Hippocampal formation (tissue), 2 donors: ENCODE measurements around the gene SLC8A3.

ENCODE experiments used
- DNase-seq, 2 donors: peaks; one replicate each; lab custom pipeline; 2025; lab: John Stamatoyannopoulos, UW

The SLC8A3 gene

DNA sequence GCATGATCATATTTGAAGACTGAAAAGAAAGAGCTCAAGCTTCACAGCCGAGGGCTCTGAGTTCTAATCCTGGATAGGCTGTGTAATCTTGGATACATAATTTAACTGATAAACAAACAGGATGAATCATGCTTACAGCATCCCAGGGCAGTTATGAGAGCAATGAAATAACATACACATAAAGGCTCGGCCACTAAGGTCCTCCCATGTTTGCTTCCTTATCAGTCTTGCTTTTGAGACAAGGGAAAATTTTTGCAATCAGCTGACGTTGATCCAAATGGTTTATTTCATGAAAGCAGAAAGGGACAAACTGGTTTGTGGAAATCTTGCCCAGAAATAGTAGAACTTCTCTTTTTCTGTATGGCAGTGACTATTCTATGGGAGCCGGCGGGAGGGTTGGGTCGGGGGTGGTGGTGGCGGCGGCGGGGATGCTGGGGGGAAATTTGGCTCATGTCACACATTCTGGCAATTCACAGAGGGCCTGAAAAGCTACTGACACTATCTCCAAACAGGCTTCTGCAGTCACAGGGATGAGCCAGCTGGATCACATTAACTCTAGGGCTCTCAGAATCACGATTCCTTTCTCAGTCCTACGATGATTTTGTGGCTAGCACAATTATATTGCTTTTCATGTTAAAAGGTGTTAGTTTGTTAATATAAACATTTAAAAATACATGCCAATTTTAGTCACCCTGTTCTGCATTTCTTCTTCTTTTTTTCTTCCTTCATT, 124.5 kb downstream of the SLC8A3 start:
- DNase-seq, result no peak

DNA sequence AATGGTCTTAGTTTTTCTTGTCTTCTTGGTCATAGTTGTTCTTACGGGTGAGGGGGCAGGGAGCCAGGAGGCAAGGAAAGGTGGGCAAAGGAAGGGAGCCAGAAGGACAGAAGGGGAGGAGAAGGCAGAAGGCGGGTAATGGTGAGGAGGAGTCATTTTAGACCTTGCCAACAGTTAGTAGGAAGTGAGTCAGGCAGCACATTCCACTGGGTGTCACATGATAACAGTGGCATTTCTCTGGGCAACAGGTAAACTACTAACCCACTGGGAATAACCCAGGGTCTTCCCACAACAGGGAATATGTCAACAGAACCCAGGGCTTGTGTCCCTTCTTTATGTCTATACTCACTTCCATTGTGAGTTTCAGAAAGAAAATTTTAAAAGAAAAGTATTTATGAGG, 127.6 kb downstream of the SLC8A3 start:
- no peak for DNase-seq

DNA sequence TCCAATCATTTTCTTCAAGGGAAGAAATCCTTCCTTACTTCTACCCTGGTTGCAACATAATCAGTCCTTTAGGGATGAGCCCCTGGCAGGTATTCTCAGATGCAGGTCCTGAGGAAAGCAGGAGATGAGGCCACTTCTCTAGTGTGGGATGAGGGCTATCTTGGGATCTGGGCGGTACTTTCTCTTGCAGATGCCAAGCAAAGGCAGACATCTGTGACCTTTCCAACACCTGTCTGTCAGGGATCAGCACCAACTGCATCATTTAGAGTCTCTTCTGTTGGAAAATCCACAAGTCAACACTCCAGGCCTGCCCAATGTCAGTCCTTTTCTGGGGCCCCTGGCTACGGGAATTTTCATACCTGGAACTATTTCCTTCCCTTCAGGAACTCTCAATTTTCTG, 129.2 kb downstream of the SLC8A3 start:
- DNase-seq, result no peak

DNA sequence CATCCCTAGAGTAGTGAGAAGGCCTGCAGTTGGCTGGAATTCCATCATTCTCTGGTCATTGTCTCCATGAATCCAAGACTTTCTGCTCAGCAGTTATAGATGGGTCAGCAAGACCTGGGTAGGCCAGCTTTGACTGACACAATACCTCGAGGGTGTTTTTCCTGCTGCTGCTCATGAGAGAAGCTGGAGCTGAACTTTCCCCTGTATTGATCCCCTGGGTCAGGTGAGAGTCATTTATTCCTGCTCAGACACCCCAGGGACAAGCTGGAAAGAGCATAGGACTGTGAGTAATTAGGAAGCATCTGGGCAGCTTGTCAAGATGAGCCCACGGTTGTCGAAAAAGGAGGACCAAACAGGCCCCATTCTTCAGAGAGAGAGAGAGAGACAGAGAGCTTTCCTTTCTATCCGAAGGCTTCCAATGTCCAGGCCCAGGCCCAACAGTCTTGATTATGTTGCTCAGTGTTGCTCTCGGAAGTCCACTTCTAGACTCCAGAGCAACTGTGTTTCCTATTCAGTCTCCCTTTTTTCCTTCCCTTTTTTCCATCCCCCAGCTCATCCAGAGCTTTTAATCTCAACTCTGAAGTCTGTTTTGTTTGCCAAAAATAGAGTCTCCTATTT, 131.1 kb downstream of the SLC8A3 start:
- DNase-seq, result no peak

DNA sequence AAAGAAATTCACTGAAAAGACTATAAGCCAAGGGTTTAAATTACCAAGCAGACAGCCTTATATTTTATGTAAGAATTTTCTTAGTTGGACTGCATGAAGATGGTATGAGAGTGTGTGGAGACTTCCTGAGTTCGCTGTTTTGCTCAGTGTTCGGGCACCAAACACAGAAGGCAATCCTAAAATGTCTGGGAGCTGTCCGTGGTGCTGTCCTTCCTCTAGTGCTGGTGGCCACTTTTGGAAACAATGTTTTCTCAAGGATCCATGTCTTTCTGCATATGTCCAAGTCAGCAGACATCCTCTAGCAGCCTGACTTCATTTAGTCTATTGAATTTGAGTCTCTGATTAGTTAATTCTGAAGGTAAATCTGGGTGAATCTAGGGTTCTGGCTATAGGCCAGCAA, 135.8 kb downstream of the SLC8A3 start:
- DNase-seq, result no peak

DNA sequence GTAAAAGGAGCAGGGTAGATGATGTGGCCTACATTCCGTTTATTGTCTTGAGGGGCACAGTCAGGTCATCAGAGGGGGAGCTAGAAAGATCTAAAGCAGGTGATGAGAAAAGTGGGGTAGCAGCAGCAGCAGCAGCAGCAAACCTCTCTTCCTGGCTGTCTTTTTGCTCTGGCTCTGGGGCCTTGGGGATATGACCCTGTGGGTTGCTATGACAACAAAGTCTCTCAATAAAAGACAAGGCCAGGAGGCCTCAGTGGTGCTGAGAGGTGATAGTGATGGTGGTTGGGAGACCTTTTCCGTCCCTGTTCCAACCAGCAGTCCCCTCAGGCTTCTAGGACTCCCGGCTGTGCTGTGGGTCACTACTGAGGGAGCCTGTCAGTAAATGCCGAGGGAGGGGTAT, 138.6 kb downstream of the SLC8A3 start:
- DNase-seq, result no peak

DNA sequence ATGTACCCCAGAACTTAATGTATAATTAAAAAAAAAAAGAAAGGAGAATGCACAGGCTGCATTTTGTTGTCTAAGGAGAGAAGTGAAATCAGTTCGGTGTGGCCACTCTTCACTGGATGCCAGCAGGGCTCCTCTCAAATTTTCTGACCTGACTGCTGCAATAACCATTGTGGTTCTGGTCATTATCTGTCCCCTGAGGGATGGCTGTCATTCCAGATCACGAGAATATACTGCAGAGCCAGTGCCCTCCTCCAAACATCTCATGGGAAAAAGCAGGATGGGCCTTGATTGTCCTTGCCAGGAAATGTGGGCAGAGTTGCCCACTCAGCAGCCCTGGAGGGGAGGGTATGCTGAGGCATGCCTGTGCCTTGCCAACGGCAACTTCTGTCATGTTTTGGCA, 139.1 kb downstream of the SLC8A3 start:
- no peak for DNase-seq

DNA sequence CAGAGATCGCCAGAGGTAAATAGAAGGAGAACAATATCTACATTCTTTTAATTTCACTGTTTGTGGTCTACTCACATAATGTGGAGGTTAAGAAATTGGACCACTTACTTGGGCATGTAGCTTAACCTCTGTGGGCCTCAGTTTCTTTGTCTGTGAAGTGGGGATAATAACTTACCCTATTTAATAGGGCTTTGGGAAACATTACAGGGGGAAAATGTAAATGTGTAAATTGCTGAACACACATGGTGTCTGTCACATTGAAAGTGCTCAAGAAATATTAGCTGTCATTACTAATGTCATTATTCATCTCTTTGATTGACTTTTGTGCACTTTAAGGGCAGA, 140.5 kb downstream of the SLC8A3 start:
- DNase-seq, result no peak

DNA sequence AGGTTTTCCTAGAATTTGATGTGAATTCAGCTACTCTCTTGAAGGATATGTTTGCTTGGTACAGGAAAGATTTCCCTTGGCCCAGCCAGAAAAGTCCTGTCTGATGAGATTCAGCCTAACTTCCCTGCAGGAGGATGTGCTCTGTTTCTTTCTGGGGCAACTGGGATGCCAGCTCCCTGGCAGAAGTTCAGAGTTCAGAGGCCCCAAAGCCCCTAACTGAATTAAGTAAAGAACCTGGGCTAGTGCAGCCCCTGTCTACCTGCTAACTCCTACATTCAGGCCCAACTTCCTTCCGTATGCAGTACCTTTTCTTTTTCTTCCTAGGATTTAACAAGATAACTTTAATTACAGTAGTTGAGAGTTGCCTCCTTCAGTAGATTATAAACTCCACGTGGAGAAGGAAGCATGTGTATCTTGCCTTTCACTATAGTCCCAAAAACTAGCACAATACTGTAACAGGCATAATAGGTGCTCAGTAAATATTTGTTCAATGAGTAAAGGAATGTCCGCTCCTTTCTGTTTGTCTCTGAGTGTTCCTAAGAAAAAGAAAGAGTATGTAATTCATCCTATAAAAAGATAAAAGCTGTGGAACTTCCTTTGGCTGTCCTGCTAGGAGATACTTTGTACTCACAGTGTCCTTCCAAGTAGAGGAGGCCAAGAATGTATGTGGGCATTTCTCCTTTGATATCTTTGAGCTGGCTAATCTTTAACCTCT, 141.0 kb downstream of the SLC8A3 start:
- no peak for DNase-seq

DNA sequence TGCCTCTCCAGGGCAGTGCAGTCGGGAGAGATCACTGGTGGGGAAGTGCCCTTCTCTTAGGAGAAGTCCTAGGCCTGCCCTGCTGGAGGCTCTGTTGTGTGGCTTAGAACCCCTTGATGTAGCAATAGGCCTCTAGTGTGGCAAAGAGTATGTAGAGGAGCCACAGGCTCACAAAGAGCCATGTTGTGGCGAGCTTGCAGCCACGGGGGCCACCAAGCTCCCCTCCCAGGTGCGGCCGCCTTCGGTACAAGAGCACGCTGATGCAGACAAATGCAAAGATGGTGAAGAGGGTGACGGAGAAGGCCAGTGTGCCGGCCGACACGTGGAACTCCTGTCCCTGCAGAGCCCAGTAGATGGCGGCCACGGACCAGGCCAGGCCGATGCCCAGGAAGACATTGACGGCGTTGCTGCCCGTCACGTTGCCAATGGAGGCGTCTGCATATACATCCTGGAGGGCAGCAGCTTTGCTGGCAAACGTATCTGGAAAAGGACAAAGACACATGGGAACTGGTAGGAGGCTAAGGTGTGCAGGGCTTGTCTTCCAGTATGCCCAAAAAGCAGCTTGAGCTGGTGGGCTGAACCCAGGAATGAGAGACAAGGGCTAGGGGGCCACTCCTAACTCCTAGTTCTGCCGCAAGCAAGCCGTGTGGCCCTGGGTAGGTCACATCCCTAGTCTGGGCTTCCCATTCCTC, 142.8 kb downstream of the SLC8A3 start:
- DNase-seq, result peak; percentile 18 to 56

DNA sequence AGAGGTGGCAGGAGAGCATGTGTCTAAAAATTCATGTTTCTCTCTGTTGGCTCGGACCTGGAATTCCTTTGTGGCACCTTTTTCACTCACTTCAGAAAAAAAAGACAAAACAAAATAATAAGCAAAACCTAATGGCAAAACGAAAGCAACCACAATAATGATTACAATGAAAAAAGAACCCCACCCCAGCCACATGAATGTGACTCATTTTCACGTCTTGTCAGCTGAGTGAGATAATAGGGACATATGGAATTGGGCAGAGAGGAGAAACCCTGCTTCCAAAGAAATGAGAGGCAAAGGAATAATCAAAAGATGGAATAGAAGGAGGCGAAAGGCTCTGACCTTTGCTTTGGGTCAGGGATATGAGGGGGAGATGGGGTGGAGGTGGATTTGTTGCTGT, 143.4 kb downstream of the SLC8A3 start:
- no peak for DNase-seq

DNA sequence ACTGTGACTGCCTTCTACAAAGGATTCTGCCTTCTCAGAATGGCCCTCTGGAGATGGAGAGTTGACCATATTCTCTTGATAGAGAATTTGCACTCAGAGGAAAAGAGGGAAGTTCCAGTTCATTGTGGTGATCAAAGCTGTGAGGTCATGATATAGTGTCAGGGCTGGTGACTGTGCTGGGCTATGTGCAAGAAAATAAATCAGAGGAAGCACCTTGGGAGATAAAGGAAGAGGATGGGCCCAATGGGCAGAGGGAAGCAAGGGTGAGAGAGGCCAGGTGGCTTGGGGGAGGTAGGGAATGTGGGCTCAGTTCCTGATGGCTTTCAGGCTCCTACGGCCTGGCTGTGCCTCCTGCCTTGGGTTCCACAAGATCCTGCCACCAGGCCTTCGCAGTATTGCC, 145.8 kb downstream of the SLC8A3 start:
- no peak for DNase-seq

DNA sequence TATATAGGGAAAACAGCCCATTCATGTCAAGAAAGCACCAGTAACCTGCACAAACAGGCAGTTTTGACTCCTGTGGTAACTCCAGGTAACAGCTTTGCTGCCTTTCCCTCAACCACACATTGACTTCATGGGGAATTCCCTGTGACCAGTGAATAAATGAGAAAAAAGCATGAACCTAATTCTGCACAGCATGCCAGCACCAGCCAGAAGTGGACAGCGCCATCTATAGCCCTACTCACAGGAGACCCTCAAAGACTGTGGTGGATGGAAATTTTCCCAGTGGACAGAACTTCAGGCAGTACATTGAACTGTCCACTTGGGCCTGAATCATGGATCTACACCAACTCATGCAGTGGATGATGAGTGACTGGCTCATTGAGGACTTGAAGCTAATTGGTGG, 152.1 kb downstream of the SLC8A3 start:
- DNase-seq, result no peak

DNA sequence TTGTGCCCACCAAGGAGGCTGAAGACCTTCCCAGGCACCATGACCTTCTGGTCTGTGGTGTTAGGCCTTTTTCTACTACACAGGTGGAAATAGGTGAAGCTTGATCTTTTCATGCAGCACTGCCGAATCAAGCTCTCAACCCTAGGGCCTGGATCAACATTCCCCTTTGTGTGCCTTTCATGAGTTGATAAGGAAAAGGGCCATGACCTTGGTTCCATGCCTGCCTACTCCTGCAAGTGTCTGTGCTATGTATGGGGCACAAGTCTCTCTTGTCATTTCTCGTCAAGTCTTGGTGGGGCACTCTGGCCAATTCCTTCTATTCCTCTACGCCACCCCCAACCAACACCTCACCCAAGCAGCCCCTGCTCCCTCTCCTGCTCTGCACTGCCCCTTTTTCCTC, 154.5 kb downstream of the SLC8A3 start:
- DNase-seq, result no peak

DNA sequence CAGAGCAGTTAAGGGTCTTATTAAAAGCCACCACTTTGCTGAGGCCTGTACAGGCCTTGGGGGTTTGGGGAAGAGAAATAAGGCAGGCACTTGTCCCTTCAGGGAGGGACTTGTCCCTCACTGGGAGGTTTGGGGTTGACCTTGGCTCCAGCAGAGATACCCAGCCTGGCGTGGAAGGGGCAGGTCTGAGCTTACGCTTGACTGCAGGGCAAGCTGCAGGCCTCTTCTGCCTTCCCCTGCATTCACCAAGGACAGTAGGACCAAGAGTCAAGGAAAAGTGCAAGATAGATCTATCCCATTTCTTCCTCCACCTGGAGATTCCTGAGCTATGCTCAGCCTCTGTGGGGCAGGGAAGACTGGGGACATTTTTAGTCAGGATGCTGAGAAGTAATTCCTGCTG, 155.2 kb downstream of the SLC8A3 start:
- DNase-seq, result no peak

DNA sequence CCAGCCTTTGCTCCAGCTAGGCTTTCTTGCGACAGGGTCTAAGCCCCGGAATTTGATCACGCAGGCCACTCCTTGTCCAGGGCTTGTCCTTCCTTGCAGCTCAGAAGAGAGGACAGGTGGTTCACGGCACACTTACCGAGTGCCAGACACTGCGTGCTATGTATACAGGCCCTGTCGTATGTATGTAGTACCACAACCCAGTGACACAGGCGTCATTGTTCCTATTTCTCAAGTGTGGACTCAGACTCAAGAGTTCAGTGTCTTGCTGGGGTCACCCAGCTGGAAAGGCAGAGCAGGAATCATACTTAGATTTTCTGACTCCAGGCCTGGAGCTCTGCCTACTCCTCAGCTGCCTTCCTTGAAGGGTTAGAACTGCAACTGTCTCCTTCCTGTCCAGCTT, 155.6 kb downstream of the SLC8A3 start:
- DNase-seq, result no peak

DNA sequence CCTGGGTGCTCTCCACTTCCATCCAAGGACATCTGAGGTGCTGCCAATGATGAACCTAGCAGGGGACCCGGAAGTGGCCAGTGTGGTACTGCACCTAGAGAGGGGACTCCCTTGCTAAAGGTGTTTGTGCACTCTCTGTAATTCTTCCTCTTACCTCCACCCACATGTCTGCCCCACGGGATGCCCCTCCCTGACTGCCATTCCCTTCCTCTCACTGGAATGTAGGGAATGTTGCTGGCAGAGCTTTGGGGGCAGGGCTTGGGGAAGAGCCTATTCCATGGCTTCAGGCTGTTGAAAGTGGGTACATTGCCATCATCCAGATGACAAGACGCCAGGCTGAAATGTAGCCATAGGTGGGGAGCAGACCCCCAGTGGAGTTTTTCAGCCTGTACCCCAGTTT, 156.3 kb downstream of the SLC8A3 start:
- no peak for DNase-seq

DNA sequence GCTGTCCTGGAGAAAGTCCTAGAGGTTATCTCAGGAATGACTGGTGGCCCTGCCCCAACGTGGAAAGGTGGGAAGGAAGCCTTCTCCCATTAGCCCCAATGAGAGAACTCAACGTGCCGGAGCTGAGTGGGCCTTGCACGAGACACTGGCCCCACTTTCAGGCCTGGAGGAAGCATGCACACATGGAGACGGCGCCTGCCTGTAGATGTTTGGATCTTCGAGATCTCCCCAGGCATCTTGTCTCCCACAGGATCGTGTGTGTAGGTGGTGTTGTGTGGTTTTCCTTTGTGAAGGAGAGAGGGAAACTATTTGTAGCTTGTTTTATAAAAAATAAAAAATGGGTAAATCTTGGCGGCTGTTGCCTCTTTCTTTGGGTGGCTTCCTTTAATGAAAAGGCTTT, 156.7 kb downstream of the SLC8A3 start:
- DNase-seq, result no peak

DNA sequence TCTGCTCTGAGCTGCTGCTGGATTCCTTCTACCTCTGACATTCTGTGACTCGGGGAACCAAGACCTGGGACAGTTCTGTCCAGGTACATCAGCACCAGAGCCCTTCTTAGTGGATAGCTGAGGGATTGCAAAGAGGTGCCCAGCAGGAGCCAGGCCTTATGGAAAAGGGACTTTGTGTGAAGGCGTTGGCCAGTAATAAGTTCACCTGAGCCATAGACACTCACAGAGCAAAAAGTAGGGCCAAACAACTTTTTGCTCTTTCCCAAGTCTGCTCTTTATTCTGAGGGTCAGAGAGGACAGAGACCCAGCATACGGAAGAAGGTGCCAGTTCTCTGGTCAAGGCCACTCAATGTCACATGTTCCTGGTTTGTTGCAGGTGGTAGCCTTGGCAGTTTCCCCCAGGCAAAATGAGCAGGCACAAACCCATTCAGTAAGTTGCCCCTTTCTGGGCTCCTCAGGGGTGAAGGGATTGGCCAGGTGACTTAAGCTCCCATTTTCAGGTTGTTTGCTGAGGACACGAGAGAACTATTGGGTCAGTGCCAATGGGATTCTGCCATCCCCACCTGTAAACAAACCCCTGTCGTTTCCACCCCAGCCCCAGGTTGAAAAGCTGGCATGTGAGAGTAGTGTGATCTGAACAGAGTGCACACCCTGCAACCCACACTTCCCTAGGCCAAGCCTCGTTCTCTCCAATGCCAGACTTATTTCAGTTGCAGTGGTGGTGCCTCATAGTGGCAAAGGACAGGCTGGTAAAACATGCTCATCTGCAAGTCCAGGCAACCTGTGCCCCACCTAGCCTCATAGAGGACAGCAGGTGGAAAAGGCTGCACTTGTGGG, 159.2 kb downstream of the SLC8A3 start:
- DNase-seq, result no peak

DNA sequence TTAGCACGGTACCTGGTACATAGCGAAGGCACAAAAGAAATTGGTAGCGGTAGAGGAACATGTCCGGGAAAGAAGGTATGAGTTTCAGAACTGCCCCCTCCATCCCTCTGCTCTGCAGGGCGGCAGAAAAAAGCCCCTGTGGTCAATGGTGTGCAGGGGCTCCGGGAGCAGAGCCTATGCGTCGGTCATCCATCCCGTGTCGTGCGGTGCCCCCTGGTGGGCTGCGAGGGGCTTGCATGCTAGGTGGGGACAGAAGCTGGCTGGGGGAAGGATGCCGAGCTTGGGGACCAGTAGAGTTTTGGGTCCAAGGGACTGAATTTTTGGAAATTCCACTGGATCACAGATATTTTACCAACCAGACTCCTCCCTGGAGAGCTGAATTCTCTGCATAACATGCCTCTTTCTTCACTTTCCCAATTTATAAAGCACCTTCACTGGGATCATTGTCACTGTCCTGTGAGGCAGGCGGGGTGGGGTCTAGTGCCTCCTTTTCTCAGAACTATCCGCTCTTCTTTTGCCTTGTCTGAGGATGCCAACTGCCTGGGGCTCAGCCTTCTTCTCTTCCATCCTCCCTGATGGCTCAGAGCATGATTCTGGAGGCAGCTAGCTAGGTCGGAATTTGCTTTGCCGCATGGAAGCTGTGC, 160.8 kb downstream of the SLC8A3 start:
- peak; percentile 14 to 61 for DNase-seq

DNA sequence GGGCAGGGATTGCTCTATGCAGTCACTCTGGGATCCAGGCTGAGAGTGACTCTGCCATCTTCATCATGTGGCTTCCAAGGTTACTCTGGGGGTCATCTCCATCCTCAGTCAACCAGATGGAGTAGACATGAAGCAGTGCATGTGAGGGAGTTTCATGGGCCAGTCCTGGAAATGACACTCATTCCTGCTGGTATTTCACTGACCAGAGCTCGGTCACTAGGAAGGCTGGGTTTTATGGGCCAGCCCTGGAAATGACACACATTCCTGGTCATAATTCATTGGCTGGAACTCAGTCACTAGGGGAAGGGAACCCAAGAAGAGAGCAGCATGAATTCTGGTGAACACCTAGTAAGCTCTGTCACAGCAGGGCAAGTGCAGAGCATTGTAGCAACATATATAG, 164.9 kb downstream of the SLC8A3 start:
- no peak for DNase-seq
